ENCODE results near the gene PLCH1.

The PLCH1 gene

GRCh38 chr3:155658671-155659261 is 86.1 kb downstream of the PLCH1 start:
- H3F3A ChIP-seq (ENCODE audit: insufficient read depth, low read length) = no peaks in the 10 kb centered on the region
- H4K20me1 ChIP-seq (ENCODE audit: insufficient read depth, low read length) = no peaks in the 10 kb centered on the region
- H2AFZ ChIP-seq (ENCODE audit: low read length) = no peak overlapping the region
- H3K27ac ChIP-seq (ENCODE audit: low read depth, low read length, poor library complexity, severe bottlenecking) = no peak overlapping the region
- 0 out of 2 replicates have a peak, but pooled peaks cover 5% of the 10 kb centered on the region for H3K27me3 ChIP-seq (ENCODE audit: insufficient read depth, low read length)
- H3K9me3 ChIP-seq (ENCODE audit: low read length) = no peaks in the 10 kb centered on the region
- no peaks in the 10 kb centered on the region for H3K79me2 ChIP-seq (ENCODE audit: insufficient read depth, low read length)
- TF ChIP-seq EZH2 (IDR thresholded peaks at IDR 0.05; ENCODE audit: borderline replicate concordance, low read length) (no peak), CTCF (IDR thresholded peaks at IDR 0.05; ENCODE audit: low read length) (no peak)
- H3K36me3 ChIP-seq (ENCODE audit: insufficient read depth, low read length) = no peaks in the 10 kb centered on the region
- no peak overlapping the region for H3K9ac ChIP-seq (ENCODE audit: low read length)
- no peaks in the 10 kb centered on the region for H3K9me2 ChIP-seq (ENCODE audit: low read depth, low read length)
- no peak overlapping the region for H3K4me2 ChIP-seq (ENCODE audit: low read length)
- no peak overlapping the region for H3K4me3 ChIP-seq (ENCODE audit: low read depth, low read length, poor library complexity, severe bottlenecking)
- H3K4me1 ChIP-seq (ENCODE audit: insufficient read depth, low read length, severe bottlenecking) = no peaks in the 10 kb centered on the region

GRCh38 chr3:155658006-155658405 is 86.9 kb downstream of the PLCH1 start:
- Histone ChIP-seq H3K4me2 (ENCODE audit: low read length) (no peak overlapping the region), H3K9ac (ENCODE audit: low read length) (no peak overlapping the region), H2AFZ (ENCODE audit: low read length) (no peak overlapping the region), H3K79me2 (ENCODE audit: insufficient read depth, low read length) (no peaks in the 10 kb centered on the region), H4K20me1 (ENCODE audit: insufficient read depth, low read length) (no peaks in the 10 kb centered on the region), H3K4me1 (ENCODE audit: insufficient read depth, low read length, severe bottlenecking) (no peaks in the 10 kb centered on the region), H3K36me3 (ENCODE audit: insufficient read depth, low read length) (no peaks in the 10 kb centered on the region), H3K27me3 (ENCODE audit: insufficient read depth, low read length) (0 out of 2 replicates have a peak, but pooled peaks cover 5% of the 10 kb centered on the region), H3K9me2 (ENCODE audit: low read depth, low read length) (no peaks in the 10 kb centered on the region), H3K9me3 (ENCODE audit: low read length) (no peaks in the 10 kb centered on the region), H3K4me3 (ENCODE audit: low read depth, low read length, poor library complexity, severe bottlenecking) (no peak overlapping the region), H3K27ac (ENCODE audit: low read depth, low read length, poor library complexity, severe bottlenecking) (no peak overlapping the region), H3F3A (ENCODE audit: insufficient read depth, low read length) (no peaks in the 10 kb centered on the region)
- TF ChIP-seq EZH2 (IDR thresholded peaks at IDR 0.05; ENCODE audit: borderline replicate concordance, low read length) = no peak
- TF ChIP-seq CTCF (IDR thresholded peaks at IDR 0.05; ENCODE audit: low read length) = no peak

- no peaks in the 10 kb centered on the region for H3K79me2 ChIP-seq (ENCODE audit: insufficient read depth, low read length)
- no peak overlapping the region for H3K4me3 ChIP-seq (ENCODE audit: low read depth, low read length, poor library complexity, severe bottlenecking)
- H4K20me1 ChIP-seq (ENCODE audit: insufficient read depth, low read length) = no peaks in the 10 kb centered on the region
- no peak overlapping the region for H3K9ac ChIP-seq (ENCODE audit: low read length)
- H3K4me2 ChIP-seq (ENCODE audit: low read length) = no peak overlapping the region
- no peak for TF ChIP-seq CTCF (IDR thresholded peaks at IDR 0.05; ENCODE audit: low read length)
- no peak for TF ChIP-seq EZH2 (IDR thresholded peaks at IDR 0.05; ENCODE audit: borderline replicate concordance, low read length)
- H3K27ac ChIP-seq (ENCODE audit: low read depth, low read length, poor library complexity, severe bottlenecking) = no peak overlapping the region
- H3K27me3 ChIP-seq (ENCODE audit: insufficient read depth, low read length) = 0 out of 2 replicates have a peak, but pooled peaks cover 5% of the 10 kb centered on the region
- H3F3A ChIP-seq (ENCODE audit: insufficient read depth, low read length) = no peaks in the 10 kb centered on the region
- no peak overlapping the region for H2AFZ ChIP-seq (ENCODE audit: low read length)
- H3K36me3 ChIP-seq (ENCODE audit: insufficient read depth, low read length) = no peaks in the 10 kb centered on the region
- H3K9me3 ChIP-seq (ENCODE audit: low read length) = no peaks in the 10 kb centered on the region
- H3K4me1 ChIP-seq (ENCODE audit: insufficient read depth, low read length, severe bottlenecking) = no peaks in the 10 kb centered on the region
- no peaks in the 10 kb centered on the region for H3K9me2 ChIP-seq (ENCODE audit: low read depth, low read length)
These were observed 87.7 kb downstream of the PLCH1 start for GRCh38 chr3:155657161-155657560.
